Superior temporal gyrus (tissue), 1 donor: ENCODE measurements around the gene CTNNA1.
"Not testable (repeated sequence)": the region's sequence is repeated elsewhere in the genome, so short reads cannot be mapped to it uniquely, and the experiment has no call there.

ENCODE experiments used
- DNase-seq: peaks from one replicate; pipeline ENCODE4 v3.0.0-alpha.2; 2016; ENCODE audit errors: extremely low spot score

CTNNA1 gene

GRCh38 chr5:138725153-138725817 lies 27.9 kb upstream of the CTNNA1 start:
- DNase-seq: peak; percentile 56

GRCh38 chr5:138725818-138726416 lies 27.3 kb upstream of the CTNNA1 start:
- peak; percentile 50 for DNase-seq

GRCh38 chr5:138726848-138727247 lies 26.4 kb upstream of the CTNNA1 start:
- DNase-seq: no peak

- DNase-seq: not testable (repeated sequence)
These were observed 22.7 kb upstream of the CTNNA1 start for GRCh38 chr5:138730496-138730895.

GRCh38 chr5:138732466-138732865 lies 20.8 kb upstream of the CTNNA1 start:
- no peak for DNase-seq

GRCh38 chr5:138732933-138733332 lies 20.3 kb upstream of the CTNNA1 start:
- DNase-seq: no peak

GRCh38 chr5:138733509-138733908 lies 19.7 kb upstream of the CTNNA1 start:
- no peak for DNase-seq

- no peak for DNase-seq
These were observed 16.9 kb upstream of the CTNNA1 start for GRCh38 chr5:138736293-138736692.

GRCh38 chr5:138737494-138738265 lies 15.5 kb upstream of the CTNNA1 start:
- no peak for DNase-seq

GRCh38 chr5:138738399-138738798 lies 14.8 kb upstream of the CTNNA1 start:
- no peak for DNase-seq

- DNase-seq: no peak
These were observed 13.3 kb upstream of the CTNNA1 start for GRCh38 chr5:138739938-138740337.

- DNase-seq: no peak
These were observed 9.7 kb upstream of the CTNNA1 start for GRCh38 chr5:138743484-138743883.

- no peak for DNase-seq
These were observed 8.0 kb upstream of the CTNNA1 start for GRCh38 chr5:138745268-138745667.

GRCh38 chr5:138748630-138749081 lies 4.6 kb upstream of the CTNNA1 start:
- DNase-seq: no peak

GRCh38 chr5:138751344-138751743 lies 1.9 kb upstream of the CTNNA1 start:
- DNase-seq: not testable (repeated sequence)

- no peak for DNase-seq
These were observed 779 bp upstream of the CTNNA1 start for GRCh38 chr5:138752341-138752950.

- DNase-seq: peak; percentile 79
These were observed 821 bp downstream of the CTNNA1 start for GRCh38 chr5:138753794-138754698.

GRCh38 chr5:138754699-138755057 lies 1.5 kb downstream of the CTNNA1 start:
- no peak for DNase-seq

GRCh38 chr5:138755084-138755748 lies 2.0 kb downstream of the CTNNA1 start:
- DNase-seq: no peak

GRCh38 chr5:138757061-138757776 lies 4.0 kb downstream of the CTNNA1 start:
- DNase-seq: no peak
